Measurements from ENCODE around the gene RBM19.

DNA sequence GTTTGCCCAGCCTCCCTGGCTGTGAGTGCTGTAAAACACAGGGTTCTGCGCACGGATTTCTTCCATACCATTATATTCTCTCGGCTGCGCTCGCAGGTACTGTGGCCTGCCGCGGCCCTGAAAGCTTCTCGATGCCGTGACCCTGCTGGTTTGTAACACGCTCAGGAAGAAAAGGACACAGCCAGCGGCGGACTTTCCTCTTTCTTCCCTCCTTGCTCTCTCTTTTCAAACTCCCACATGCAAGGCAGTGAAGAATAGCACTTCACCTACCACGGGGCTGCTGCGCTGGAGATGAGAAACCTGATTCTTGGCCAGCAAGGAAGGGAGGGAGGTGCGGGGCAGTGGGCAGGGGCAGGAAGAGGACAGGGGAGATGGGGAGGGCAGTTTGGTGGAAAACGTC is 130.2 kb downstream of the RBM19 start:
- TF ChIP-seq EZH2 (IDR thresholded peaks at IDR 0.05; ENCODE audit: borderline replicate concordance, low read length), result no peak
- TF ChIP-seq, protein P1, sequence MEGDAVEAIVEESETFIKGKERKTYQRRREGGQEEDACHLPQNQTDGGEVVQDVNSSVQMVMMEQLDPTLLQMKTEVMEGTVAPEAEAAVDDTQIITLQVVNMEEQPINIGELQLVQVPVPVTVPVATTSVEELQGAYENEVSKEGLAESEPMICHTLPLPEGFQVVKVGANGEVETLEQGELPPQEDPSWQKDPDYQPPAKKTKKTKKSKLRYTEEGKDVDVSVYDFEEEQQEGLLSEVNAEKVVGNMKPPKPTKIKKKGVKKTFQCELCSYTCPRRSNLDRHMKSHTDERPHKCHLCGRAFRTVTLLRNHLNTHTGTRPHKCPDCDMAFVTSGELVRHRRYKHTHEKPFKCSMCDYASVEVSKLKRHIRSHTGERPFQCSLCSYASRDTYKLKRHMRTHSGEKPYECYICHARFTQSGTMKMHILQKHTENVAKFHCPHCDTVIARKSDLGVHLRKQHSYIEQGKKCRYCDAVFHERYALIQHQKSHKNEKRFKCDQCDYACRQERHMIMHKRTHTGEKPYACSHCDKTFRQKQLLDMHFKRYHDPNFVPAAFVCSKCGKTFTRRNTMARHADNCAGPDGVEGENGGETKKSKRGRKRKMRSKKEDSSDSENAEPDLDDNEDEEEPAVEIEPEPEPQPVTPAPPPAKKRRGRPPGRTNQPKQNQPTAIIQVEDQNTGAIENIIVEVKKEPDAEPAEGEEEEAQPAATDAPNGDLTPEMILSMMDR (conservative IDR thresholded peaks at IDR 0.05 in 1 of 2, IDR thresholded peaks at IDR 0.05 in 1 of 2; ENCODE audit: extremely low read depth in 1 of 2, insufficient read depth in 1 of 2, low read depth in 1 of 2, low read length in 2 of 2), result no peak
